ENCODE measurements around the gene AK5. TPM values are rescaled to one million over a fixed set of nuclear protein-coding genes. Genes with fewer than 3 reads are reported as not detected.

Gene AK5
- total RNA-seq, 2 donors from 2014 or later = 0.93 to 3.5 TPM

GRCh38 chr1:77545970-77546369 lies 264.2 kb downstream of the AK5 start:
- intact Hi-C loops (cut with DNase I) = no loop called here
- no peak for DNase-seq (ENCODE audit: low spot score)

- intact Hi-C loops (cut with DNase I) = no loop called here
- no peak for DNase-seq (ENCODE audit: low spot score)
These were observed 265.1 kb downstream of the AK5 start for GRCh38 chr1:77546890-77547289.

GRCh38 chr1:77548285-77548684 lies 266.5 kb downstream of the AK5 start:
- intact Hi-C loops (cut with DNase I) = no loop called here
- DNase-seq (ENCODE audit: low spot score) = no peak

GRCh38 chr1:77550135-77550534 lies 268.3 kb downstream of the AK5 start:
- intact Hi-C loops (cut with DNase I) = no loop called here

GRCh38 chr1:77552626-77553025 lies 270.8 kb downstream of the AK5 start:
- intact Hi-C loops (cut with DNase I) = no loop called here
- DNase-seq (ENCODE audit: low spot score) = no peak

More at GRCh38 chr1:77550135-77550534, 268.3 kb downstream of the AK5 start:
- no peak for DNase-seq (ENCODE audit: low spot score)

GRCh38 chr1:77553568-77554291 lies 271.9 kb downstream of the AK5 start:
- no peak for DNase-seq (ENCODE audit: low spot score)
- intact Hi-C loops (cut with DNase I) = no loop called here

- intact Hi-C loops (cut with DNase I) = no loop called here
- DNase-seq (ENCODE audit: low spot score) = no peak
These were observed 274.2 kb downstream of the AK5 start for GRCh38 chr1:77556045-77556444.

GRCh38 chr1:77557053-77557452 lies 275.2 kb downstream of the AK5 start:
- no peak for DNase-seq (ENCODE audit: low spot score)
- intact Hi-C loops (cut with DNase I) = no loop called here

- DNase-seq (ENCODE audit: low spot score) = no peak
- intact Hi-C loops (cut with DNase I) = no loop called here
These were observed 276.9 kb downstream of the AK5 start for GRCh38 chr1:77558591-77559164.

- no peak for DNase-seq (ENCODE audit: low spot score)
- intact Hi-C loops (cut with DNase I) = no loop called here
These were observed 278.9 kb downstream of the AK5 start for GRCh38 chr1:77560741-77561140.

GRCh38 chr1:77562596-77563150 lies 280.9 kb downstream of the AK5 start:
- intact Hi-C loops (cut with DNase I) = no loop called here
- no peak for DNase-seq (ENCODE audit: low spot score)

GRCh38 chr1:77565321-77565720 lies 283.5 kb downstream of the AK5 start:
- intact Hi-C loops (cut with DNase I) = no loop called here
- DNase-seq (ENCODE audit: low spot score) = no peak

GRCh38 chr1:77571642-77572041 lies 289.8 kb downstream of the AK5 start:
- DNase-seq (ENCODE audit: low spot score) = no peak
- intact Hi-C loops (cut with DNase I) = no loop called here

- intact Hi-C loops (cut with DNase I) = no loop called here
- no peak for DNase-seq (ENCODE audit: low spot score)
These were observed 297.7 kb downstream of the AK5 start for GRCh38 chr1:77579547-77579946.

GRCh38 chr1:77582905-77583304 lies 301.1 kb downstream of the AK5 start:
- intact Hi-C loops (cut with DNase I) = no loop called here
- DNase-seq (ENCODE audit: low spot score) = no peak

- intact Hi-C loops (cut with DNase I) = no loop called here
- no peak for DNase-seq (ENCODE audit: low spot score)
These were observed 301.7 kb downstream of the AK5 start for GRCh38 chr1:77583483-77583882.

- intact Hi-C loops (cut with DNase I) = no loop called here
These were observed 303.1 kb downstream of the AK5 start for GRCh38 chr1:77584884-77585283.

GRCh38 chr1:77585610-77586314 lies 303.9 kb downstream of the AK5 start:
- DNase-seq (ENCODE audit: low spot score) = no peak
- intact Hi-C loops (cut with DNase I) = no loop called here

More at GRCh38 chr1:77584884-77585283, 303.1 kb downstream of the AK5 start:
- no peak for DNase-seq (ENCODE audit: low spot score)

- intact Hi-C loops (cut with DNase I) = no loop called here
- DNase-seq (ENCODE audit: low spot score) = no peak
These were observed 307.4 kb downstream of the AK5 start for GRCh38 chr1:77589231-77589630.

GRCh38 chr1:77590651-77591050 lies 308.8 kb downstream of the AK5 start:
- DNase-seq (ENCODE audit: low spot score) = no peak
- intact Hi-C loops (cut with DNase I) = no loop called here
